ENCODE results near the gene TAF11L13.

DNA sequence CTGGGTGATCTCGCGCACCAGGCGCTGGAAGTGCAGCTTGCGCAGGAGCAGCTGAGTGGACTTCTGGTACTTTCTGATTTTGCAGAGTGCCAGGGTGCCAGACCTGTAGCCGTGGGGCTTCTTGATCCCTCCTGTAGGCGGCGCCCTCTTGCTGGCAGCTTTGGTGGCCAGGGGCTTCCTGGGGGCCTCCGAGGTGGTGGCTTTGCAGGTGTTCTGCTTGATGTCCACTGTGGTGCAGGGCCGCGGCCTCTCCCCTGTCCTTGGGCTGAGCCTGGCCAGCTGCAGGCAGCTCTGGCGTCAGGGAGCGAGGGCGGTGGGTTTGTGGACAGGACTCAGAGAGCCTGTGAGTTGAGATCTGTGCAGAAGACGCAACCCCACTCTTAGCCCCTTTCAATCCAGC, 38.5 kb downstream of the TAF11L13 start:
- TF ChIP-seq, protein P1, sequence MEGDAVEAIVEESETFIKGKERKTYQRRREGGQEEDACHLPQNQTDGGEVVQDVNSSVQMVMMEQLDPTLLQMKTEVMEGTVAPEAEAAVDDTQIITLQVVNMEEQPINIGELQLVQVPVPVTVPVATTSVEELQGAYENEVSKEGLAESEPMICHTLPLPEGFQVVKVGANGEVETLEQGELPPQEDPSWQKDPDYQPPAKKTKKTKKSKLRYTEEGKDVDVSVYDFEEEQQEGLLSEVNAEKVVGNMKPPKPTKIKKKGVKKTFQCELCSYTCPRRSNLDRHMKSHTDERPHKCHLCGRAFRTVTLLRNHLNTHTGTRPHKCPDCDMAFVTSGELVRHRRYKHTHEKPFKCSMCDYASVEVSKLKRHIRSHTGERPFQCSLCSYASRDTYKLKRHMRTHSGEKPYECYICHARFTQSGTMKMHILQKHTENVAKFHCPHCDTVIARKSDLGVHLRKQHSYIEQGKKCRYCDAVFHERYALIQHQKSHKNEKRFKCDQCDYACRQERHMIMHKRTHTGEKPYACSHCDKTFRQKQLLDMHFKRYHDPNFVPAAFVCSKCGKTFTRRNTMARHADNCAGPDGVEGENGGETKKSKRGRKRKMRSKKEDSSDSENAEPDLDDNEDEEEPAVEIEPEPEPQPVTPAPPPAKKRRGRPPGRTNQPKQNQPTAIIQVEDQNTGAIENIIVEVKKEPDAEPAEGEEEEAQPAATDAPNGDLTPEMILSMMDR (IDR thresholded peaks at IDR 0.05) = no peak
- no peak for TF ChIP-seq POLR2A (IDR thresholded peaks at IDR 0.05)

Data from heart left ventricle (tissue), 13 donors.